GM19239 (cell line): ENCODE results near the gene ZNF486.
"Not testable (repeated sequence)": the region's sequence is repeated elsewhere in the genome, so short reads cannot be mapped to it uniquely, and the experiment has no call there.

Source experiments
- DNase-seq: peaks from one replicate; pipeline ENCODE4 v3.0.0; 2011; ENCODE audit warnings: low spot score; ENCODE audit not compliant: insufficient read length
- FAIRE-seq: peaks from 2 replicates; lab custom pipeline; 2011; peaks lifted over from hg19 to GRCh38; lab: Jason Lieb, UNC

Gene ZNF486

GRCh38 chr19:20214366-20214765 lies 47.4 kb downstream of the ZNF486 start:
- DNase-seq, FAIRE-seq: not testable (repeated sequence)

DNA sequence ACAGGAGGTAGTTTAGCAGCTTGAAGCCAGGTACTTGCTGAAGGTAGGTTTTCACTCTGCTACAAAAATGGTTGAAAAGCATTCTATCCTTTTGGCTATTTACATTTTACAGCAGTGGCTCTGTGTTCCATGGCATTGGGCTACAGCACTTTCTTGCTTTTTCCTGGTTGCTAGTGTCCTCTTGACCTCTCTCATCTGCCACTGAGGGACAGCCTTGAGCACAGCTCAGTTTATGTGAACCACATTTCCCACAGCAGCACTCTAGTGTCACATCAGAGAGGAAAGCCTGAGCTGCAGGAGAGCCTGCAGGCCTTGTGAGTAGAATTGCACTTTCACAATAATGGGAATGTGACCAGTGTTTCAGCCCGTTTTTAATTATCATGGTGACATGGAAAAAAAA lies 54.6 kb downstream of the ZNF486 start:
- not testable (repeated sequence) for FAIRE-seq, DNase-seq

DNA sequence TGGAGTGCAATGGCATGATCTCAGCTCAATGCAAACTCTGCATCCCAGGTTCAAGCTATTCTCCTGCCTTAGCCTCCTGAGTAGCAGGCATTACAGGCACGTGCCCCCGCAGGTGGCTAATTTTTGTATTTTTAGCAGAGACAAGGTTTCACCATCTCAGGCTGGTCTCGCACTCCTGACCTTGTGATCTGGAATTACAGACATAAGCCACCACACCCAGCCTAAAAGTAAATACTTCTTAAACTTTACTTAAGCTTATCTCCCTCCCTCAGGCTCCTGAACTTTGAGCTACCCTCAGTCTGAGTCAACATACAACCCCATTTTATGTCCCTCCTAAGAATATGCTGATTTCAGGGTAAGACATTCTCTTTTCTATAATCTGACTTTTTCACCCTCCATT lies 66.1 kb downstream of the ZNF486 start:
- DNase-seq: no peak
- FAIRE-seq: no peak

DNA sequence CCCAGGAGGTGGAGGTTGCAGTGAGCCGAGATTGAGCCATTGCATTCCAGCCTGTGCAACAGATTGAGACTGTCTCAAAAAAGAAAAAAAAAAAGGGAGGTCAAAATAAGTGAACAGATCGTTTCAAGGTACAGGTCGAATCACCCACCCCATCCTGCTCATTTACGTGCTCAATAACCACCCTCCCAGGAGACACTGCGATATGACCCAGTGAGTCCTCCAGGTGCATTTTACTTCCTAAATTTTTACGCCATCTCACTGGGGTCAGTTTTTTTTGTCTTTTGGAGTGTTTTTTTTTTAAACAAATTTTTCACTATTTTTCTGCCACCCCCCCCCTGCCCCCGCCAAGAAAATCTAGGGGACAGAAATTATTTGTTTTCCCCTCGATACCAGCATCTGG lies 68.1 kb downstream of the ZNF486 start:
- no peak for FAIRE-seq
- DNase-seq: no peak

DNA sequence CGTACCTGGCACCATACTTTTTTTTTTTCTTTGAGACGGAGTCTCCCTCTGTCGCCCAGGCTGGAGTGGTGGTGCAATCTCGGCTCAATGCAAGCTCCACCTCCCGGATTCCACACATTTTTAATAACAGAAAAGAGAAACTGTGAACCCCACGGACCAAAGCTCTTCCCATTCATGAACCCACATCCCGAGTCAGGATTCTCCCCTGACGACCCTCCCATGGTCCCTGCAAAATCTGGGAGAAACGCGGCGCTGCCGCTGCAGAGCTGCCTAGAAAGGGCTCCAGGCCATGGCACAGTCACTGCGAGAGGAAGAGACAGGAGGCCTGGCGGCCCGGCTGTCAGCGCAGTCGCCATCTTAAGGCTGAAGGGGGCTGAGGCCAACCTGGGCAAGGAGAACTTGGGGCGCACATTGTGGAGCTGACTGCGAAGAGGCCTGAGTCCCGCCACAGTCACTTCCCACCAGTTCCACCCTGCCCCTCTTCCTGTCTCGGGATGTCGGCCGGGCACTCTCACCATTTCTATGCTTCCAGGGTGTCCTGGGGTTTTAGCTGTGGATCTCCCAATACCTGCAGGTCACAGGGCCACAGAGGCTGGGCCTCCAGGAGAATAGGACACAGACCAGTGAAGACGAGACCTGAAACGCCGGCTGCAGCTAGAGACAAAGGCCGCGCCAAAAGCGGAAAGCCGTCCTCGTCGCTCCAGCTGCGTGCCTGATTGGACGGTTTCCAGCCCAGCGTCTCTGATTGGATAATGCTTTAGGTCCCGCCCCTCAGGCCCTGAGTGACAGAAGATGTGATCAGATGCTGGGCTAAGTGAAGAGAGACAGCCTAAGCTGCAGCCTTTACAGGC lies 71.0 kb downstream of the ZNF486 start:
- FAIRE-seq (no peak), DNase-seq (peak; percentile 7)

GRCh38 chr19:20243629-20244028 lies 76.6 kb downstream of the ZNF486 start:
- DNase-seq (no peak), FAIRE-seq (no peak)

GRCh38 chr19:20244356-20244755 lies 77.3 kb downstream of the ZNF486 start:
- DNase-seq: no peak

DNA sequence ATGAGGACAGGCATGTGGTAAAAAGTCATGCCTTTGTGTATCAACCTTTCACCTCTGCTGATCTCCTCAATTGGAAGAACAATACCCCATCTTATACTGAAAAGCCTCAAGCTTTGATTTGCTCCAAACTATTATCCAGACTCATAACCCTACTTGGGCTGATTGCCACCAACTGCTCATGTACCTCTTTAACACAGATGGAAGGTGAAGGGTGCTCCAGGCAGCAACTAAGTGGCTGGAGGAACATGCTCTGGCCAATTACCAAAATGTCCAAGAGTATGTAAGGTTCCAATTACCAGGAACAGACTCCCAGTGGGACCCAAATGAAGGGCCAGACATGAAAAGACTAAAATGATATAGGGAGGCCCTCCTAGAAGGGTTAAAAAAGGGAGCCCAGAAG lies 78.3 kb downstream of the ZNF486 start:
- DNase-seq (no peak), FAIRE-seq (no peak)

More at GRCh38 chr19:20244356-20244755, 77.3 kb downstream of the ZNF486 start:
- no peak for FAIRE-seq

GRCh38 chr19:20247016-20247683 lies 80.1 kb downstream of the ZNF486 start:
- FAIRE-seq (no peak), DNase-seq (no peak)

DNA sequence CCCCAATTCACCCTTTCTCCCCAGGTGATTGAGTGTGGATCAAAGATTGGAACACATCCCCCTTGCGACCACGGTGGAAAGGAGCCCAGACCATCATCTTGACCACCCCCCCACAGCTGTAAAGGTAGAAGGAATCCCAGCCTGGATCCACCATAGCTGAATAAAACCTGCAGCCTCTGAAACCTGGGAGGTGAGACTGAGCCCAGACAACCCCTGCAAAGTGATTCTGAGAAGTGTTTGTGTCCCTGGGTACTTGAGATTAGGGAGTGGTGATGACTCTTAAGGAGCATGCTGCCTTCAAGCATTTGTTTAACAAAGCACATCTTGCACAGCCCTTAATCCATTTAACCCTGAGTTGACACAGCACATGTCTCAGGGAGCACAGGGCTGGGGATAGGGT lies 81.2 kb downstream of the ZNF486 start:
- not testable (repeated sequence) for DNase-seq, FAIRE-seq
